B cell (primary cell): ENCODE measurements around the gene IGFALS. TPM values are rescaled to one million over a fixed set of nuclear protein-coding genes. Genes with fewer than 3 reads are reported as not detected.
A peak's percentile ranks its signal among the peaks of the same experiment; 100 is the strongest.

ENCODE experiments used
- ATAC-seq: fragments of 200-7000 bp; cut with Tn5 transposase; one replicate; pipeline ENCODE4 v1.10.0; 2021; ENCODE audit warnings: low read depth, mild to moderate bottlenecking, moderate number of reproducible peaks, moderate library complexity
- CTCF ChIA-PET: fragments of 350-600 bp; sonication (Branson Sonifier 250); formaldehyde crosslinking; loops from one replicate; lab custom pipeline; 2021; ENCODE audit warnings: antibody characterized with exemption, inconsistent platforms; lab: Charles Lee
- POLR2A ChIA-PET: fragments of 350-600 bp; sonication (Branson Sonifier 250); formaldehyde crosslinking; loops from one replicate; lab custom pipeline; 2021; ENCODE audit warnings: antibody characterized with exemption; lab: Charles Lee
- DNase-seq: peaks from one replicate; pipeline ENCODE4 v3.0.0; 2013
- H2AFZ ChIP-seq: 2 replicates; pipeline ENCODE4 v1.6.1; 2012; ENCODE audit warnings: mild to moderate bottlenecking, low read depth, low read length; ENCODE audit not compliant: insufficient read depth, poor library complexity, severe bottlenecking
- H3K27ac ChIP-seq, 2 donors: 1 replicate in 1 of 2; 2 replicates in 1 of 2; pipeline ENCODE4 v1.5.1; 2012 to 2013; ENCODE audit warnings: low read length in 2 of 2, mild to moderate bottlenecking in 2 of 2, moderate library complexity in 1 of 2
- H3K27me3 ChIP-seq, 4 experiments: fragments of 200-600 bp in 1 of 4; sonication (generic) in 1 of 4; replicated peaks in 1 of 4; 1 replicate in 2 of 4; 2 replicates in 2 of 4; pipeline versions ENCODE4 v1.6.1 to v1.7.0; 2013 to 2016; ENCODE audit warnings: low read length in 3 of 4, mild to moderate bottlenecking in 2 of 4, mixed read lengths in 1 of 4, moderate library complexity in 1 of 4; ENCODE audit not compliant: insufficient read depth in 4 of 4, control insufficient read depth in 3 of 4; ENCODE audit errors: control extremely low read depth in 1 of 4
- H3K36me3 ChIP-seq, 2 experiments: replicated peaks in 1 of 2; 1 replicate in 1 of 2; 2 replicates in 1 of 2; pipeline versions ENCODE4 v1.6.1 to v1.7.1; 2013; ENCODE audit warnings: low read length in 1 of 2; ENCODE audit not compliant: insufficient read depth in 2 of 2, control insufficient read depth in 1 of 2; ENCODE audit errors: control extremely low read depth in 1 of 2, extremely low read depth in 1 of 2
- H3K4me1 ChIP-seq, 2 donors: fragments of 200-600 bp in 1 of 2; sonication (generic) in 1 of 2; 1 replicate in 1 of 2; 2 replicates in 1 of 2; pipeline versions ENCODE4 v1.5.1 to v1.6.1; 2013 to 2017; ENCODE audit warnings: low read length in 2 of 2; ENCODE audit not compliant: control insufficient read depth in 2 of 2, insufficient read depth in 2 of 2
- H3K4me2 ChIP-seq: replicated peaks from 2 replicates; pipeline ENCODE3; 2012; ENCODE audit warnings: mild to moderate bottlenecking, low read depth, low read length; ENCODE audit not compliant: poor library complexity, severe bottlenecking
- H3K4me3 ChIP-seq, 5 experiments: fragments of 200-600 bp in 1 of 5; sonication (generic) in 1 of 5; 1 replicate in 3 of 5; 2 replicates in 2 of 5; pipeline versions ENCODE4 v1.5.1 to v1.7.0; 2011 to 2016; ENCODE audit warnings: low read length in 4 of 5, mild to moderate bottlenecking in 4 of 5, low read depth in 2 of 5, control low read depth in 1 of 5, moderate library complexity in 1 of 5; ENCODE audit not compliant: insufficient read depth in 1 of 5; ENCODE audit errors: control extremely low read depth in 1 of 5, extremely low read depth in 1 of 5
- H3K79me2 ChIP-seq: fragments of 200-600 bp; sonication (generic); one replicate; pipeline ENCODE4 v1.6.0; 2016; ENCODE audit warnings: low read length; ENCODE audit not compliant: control insufficient read depth, insufficient read depth
- H3K9ac ChIP-seq: fragments of 200-600 bp; sonication (generic); 2 replicates; pipeline ENCODE4 v1.6.1; 2017; ENCODE audit warnings: mild to moderate bottlenecking, low read length, moderate library complexity
- H3K9me3 ChIP-seq, 3 donors: one replicate each; pipeline versions ENCODE4 v1.6.1 to v1.7.1; 2013; ENCODE audit warnings: low read length in 2 of 3; ENCODE audit not compliant: control insufficient read depth in 2 of 3, insufficient read depth in 1 of 3; ENCODE audit errors: control extremely low read depth in 1 of 3
- H4K20me1 ChIP-seq: 2 replicates; pipeline ENCODE4 v1.6.0; 2012; ENCODE audit warnings: mild to moderate bottlenecking, low read length; ENCODE audit not compliant: insufficient read depth, control insufficient read depth, poor library complexity, severe bottlenecking
- H3K27ac Mint-ChIP-seq: one replicate; pipeline ENCODE4 v1.8.0; 2021; ENCODE audit warnings: mixed read lengths
- H3K27me3 Mint-ChIP-seq: one replicate; pipeline ENCODE4 v1.8.0; 2021; ENCODE audit warnings: mixed read lengths
- H3K4me1 Mint-ChIP-seq: one replicate; pipeline ENCODE4 v1.8.0; 2021; ENCODE audit warnings: mixed read lengths
- H3K4me3 Mint-ChIP-seq: one replicate; pipeline ENCODE4 v1.8.0; 2021; ENCODE audit warnings: mixed read lengths
- H3K9me3 Mint-ChIP-seq: one replicate; pipeline ENCODE4 v1.8.0; 2022; ENCODE audit warnings: mixed read lengths; ENCODE audit not compliant: insufficient read depth
- EZH2 ChIP-seq: IDR thresholded peaks from 2 replicates; pipeline ENCODE4 v1.6.1; 2012; ENCODE audit warnings: borderline replicate concordance, low read depth, mild to moderate bottlenecking, moderate library complexity, low read length; ENCODE audit not compliant: insufficient read depth, poor library complexity, severe bottlenecking
- WGBS: methylation state at CpG from one replicate; pipeline ENCODE4 v1.1.5; 2013; ENCODE audit warnings: missing lambda C conversion rate; ENCODE audit not compliant: insufficient coverage; 5-methylcytosine and 5-hydroxymethylcytosine counted together
- intact Hi-C: fragments of 100-400 bp; cut with micrococcal nuclease; formaldehyde crosslinking; loops from one replicate; pipeline ENCODE4 v1.10.0; 2022
- polyA plus RNA-seq: library from polyadenylated mRNA; depleted of rRNA; stranded (reverse); fragments of >200 nt; gene quantifications from 2 replicates; pipeline ENCODE4 v1.2.3, GENCODE V29; 2012
- total RNA-seq, 2 donors: library from RNA; stranded (reverse); fragments of 120-200 nt in 1 of 2; gene quantifications; 1 replicate in 1 of 2; 2 replicates in 1 of 2; pipeline versions ENCODE4 v1.2.3 to v1.2.4, GENCODE V29; 2013 to 2022
- TF ChIP-seq, protein P1 (sequence below): fragments of 200-600 bp; IDR thresholded peaks from one replicate; pipeline ENCODE4 v1.8.0; 2022; ENCODE audit warnings: antibody characterized with exemption, mild to moderate bottlenecking

IGFALS gene
- total and polyA plus RNA-seq, 2 donors (not counting 1 experiment from before 2014, with no cell fraction given): 0.49 TPM; not detected in 1

DNA sequence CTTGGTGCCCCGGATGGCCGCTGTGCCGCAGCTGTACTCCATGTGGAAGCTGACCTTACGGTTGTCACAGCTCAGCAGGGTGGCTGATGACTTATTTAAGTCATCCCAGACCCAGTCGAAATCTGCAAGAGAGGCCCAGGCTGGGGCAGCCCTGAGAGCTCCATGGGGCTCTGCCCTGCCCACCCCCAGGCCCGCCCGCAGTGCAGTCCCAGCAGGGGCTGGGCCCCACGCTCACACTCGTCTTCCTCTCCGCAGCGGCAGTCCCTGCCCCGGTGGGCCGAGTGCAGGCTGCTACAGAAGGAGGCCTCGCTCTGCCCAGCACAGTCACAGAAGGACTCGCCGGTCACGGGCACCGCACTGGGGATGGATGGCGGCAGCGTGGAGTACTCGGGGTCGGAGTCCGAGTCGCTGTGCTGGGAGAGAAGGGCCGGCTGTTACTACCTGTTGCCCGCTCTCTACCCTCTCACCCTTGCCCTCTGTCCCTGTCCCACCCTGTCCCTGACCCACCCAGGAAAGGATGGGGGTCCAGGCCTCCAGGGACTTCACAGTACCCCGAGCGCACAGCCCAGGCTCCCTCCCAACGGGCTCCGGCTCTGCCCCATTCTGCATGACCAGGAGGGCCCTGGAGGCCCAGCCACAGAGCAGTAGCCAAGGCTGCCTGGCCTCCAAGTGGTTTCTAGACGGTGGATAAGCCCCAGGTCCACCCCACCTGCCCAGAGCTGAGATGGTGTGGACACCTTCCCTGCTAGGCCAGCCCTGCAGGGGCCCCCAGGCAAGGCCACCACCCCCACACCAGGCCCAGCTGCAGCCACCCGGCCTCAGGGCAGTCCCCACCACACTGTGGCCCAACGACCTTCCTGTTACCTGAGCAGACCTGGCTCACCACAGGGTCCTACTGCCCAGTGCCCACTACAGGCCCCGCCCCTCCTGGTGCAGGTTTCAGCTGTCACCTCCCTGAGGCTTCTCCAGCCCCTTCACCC lies 15.0 kb downstream of the IGFALS start:
- Histone ChIP-seq H3K9ac (no peak overlapping the region), H2AFZ (no peak overlapping the region), H3K4me2 (no peak overlapping the region), H4K20me1 (peaks cover 73% of the 10 kb centered on the region), H3K4me1 (peaks cover 21 to 40% of the 10 kb centered on the region in 2 donors), H3K79me2 (peaks cover 51% of the 10 kb centered on the region), H3K36me3 (peaks cover 0 to 29% of the 10 kb centered on the region in 2 experiments), H3K27me3 (no peaks in the 10 kb centered on the region), H3K27ac (no peak overlapping the region), H3K9me3 (no peaks in the 10 kb centered on the region), H3K4me3 (no peak overlapping the region)
- ChIA-PET POLR2A (no interaction called here), CTCF (interaction anchor here (1.3 kb wide), 1 partner anchor 68 kb away, joined by 3 read pairs; no protein-coding TSS in a partner anchor)
- TF ChIP-seq EZH2: no peak
- TF ChIP-seq, protein P1, sequence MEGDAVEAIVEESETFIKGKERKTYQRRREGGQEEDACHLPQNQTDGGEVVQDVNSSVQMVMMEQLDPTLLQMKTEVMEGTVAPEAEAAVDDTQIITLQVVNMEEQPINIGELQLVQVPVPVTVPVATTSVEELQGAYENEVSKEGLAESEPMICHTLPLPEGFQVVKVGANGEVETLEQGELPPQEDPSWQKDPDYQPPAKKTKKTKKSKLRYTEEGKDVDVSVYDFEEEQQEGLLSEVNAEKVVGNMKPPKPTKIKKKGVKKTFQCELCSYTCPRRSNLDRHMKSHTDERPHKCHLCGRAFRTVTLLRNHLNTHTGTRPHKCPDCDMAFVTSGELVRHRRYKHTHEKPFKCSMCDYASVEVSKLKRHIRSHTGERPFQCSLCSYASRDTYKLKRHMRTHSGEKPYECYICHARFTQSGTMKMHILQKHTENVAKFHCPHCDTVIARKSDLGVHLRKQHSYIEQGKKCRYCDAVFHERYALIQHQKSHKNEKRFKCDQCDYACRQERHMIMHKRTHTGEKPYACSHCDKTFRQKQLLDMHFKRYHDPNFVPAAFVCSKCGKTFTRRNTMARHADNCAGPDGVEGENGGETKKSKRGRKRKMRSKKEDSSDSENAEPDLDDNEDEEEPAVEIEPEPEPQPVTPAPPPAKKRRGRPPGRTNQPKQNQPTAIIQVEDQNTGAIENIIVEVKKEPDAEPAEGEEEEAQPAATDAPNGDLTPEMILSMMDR: no peak
- no peak overlapping the region for H3K4me3 Mint-ChIP-seq
- intact Hi-C loops: no loop called here
- H3K27me3 Mint-ChIP-seq: no peaks in the 10 kb centered on the region
- H3K9me3 Mint-ChIP-seq: no peaks in the 10 kb centered on the region
- H3K27ac Mint-ChIP-seq: peak overlapping the region; percentile 32
- 94% methylated on average over 32 of the region's 34 CpGs for WGBS
- DNase-seq (no peak), ATAC-seq (no peak)
- peaks cover 32% of the 10 kb centered on the region for H3K4me1 Mint-ChIP-seq
